D721Med (cell line): ENCODE data around the gene SRGAP2C.
"Not testable (repeated sequence)": the region's sequence is repeated elsewhere in the genome, so short reads cannot be mapped to it uniquely, and the experiment has no call there.

ENCODE experiments used
- DNase-seq: peaks from one replicate; pipeline ENCODE4 v3.0.0; 2011; ENCODE audit warnings: low spot score; ENCODE audit not compliant: insufficient read length
- FAIRE-seq: peaks from 2 replicates; lab custom pipeline; 2011; peaks lifted over from hg19 to GRCh38; lab: Jason Lieb, UNC

The SRGAP2C gene

GRCh38 chr1:121183867-121184266, 908 bp upstream of the SRGAP2C start:
- DNase-seq, FAIRE-seq: not testable (repeated sequence)

- not testable (repeated sequence) for DNase-seq, FAIRE-seq
Observed at GRCh38 chr1:121185140-121185708, 449 bp downstream of the SRGAP2C start.

GRCh38 chr1:121186191-121186590, 1.4 kb downstream of the SRGAP2C start:
- not testable (repeated sequence) for FAIRE-seq, DNase-seq

- DNase-seq, FAIRE-seq: not testable (repeated sequence)
Observed at GRCh38 chr1:121187914-121188313, 3.1 kb downstream of the SRGAP2C start.

- not testable (repeated sequence) for FAIRE-seq
Observed at GRCh38 chr1:121192512-121192911, 7.7 kb downstream of the SRGAP2C start.

GRCh38 chr1:121197095-121197882, 12.5 kb downstream of the SRGAP2C start:
- not testable (repeated sequence) for DNase-seq, FAIRE-seq

More at GRCh38 chr1:121192512-121192911, 7.7 kb downstream of the SRGAP2C start:
- DNase-seq = not testable (repeated sequence)

GRCh38 chr1:121199763-121200162, 15.0 kb downstream of the SRGAP2C start:
- FAIRE-seq = not testable (repeated sequence)

GRCh38 chr1:121200232-121200631, 15.5 kb downstream of the SRGAP2C start:
- not testable (repeated sequence) for FAIRE-seq, DNase-seq

More at GRCh38 chr1:121199763-121200162, 15.0 kb downstream of the SRGAP2C start:
- not testable (repeated sequence) for DNase-seq

- not testable (repeated sequence) for FAIRE-seq, DNase-seq
Observed at GRCh38 chr1:121200985-121201981, 16.5 kb downstream of the SRGAP2C start.

- FAIRE-seq = not testable (repeated sequence)
Observed at GRCh38 chr1:121202986-121203385, 18.2 kb downstream of the SRGAP2C start.

GRCh38 chr1:121205786-121206711, 21.3 kb downstream of the SRGAP2C start:
- not testable (repeated sequence) for FAIRE-seq, DNase-seq

More at GRCh38 chr1:121202986-121203385, 18.2 kb downstream of the SRGAP2C start:
- not testable (repeated sequence) for DNase-seq

GRCh38 chr1:121207328-121207727, 22.6 kb downstream of the SRGAP2C start:
- not testable (repeated sequence) for DNase-seq, FAIRE-seq

- DNase-seq, FAIRE-seq: not testable (repeated sequence)
Observed at GRCh38 chr1:121208375-121208774, 23.6 kb downstream of the SRGAP2C start.

- FAIRE-seq, DNase-seq: not testable (repeated sequence)
Observed at GRCh38 chr1:121210778-121211177, 26.0 kb downstream of the SRGAP2C start.

GRCh38 chr1:121213491-121213890, 28.7 kb downstream of the SRGAP2C start:
- not testable (repeated sequence) for DNase-seq, FAIRE-seq

- FAIRE-seq = not testable (repeated sequence)
Observed at GRCh38 chr1:121214544-121215156, 29.9 kb downstream of the SRGAP2C start.

GRCh38 chr1:121215699-121216417, 31.1 kb downstream of the SRGAP2C start:
- not testable (repeated sequence) for FAIRE-seq

More at GRCh38 chr1:121214544-121215156, 29.9 kb downstream of the SRGAP2C start:
- DNase-seq = not testable (repeated sequence)

More at GRCh38 chr1:121215699-121216417, 31.1 kb downstream of the SRGAP2C start:
- DNase-seq = not testable (repeated sequence)
